Activated CD4-positive, alpha-beta T cell treated with anti-CD3 and anti-CD28 coated beads, Interleukin-2, amount 50 U/mL, for 48 hours (primary cell): ENCODE results near the gene ARL10.

ENCODE experiments used
- DNase-seq, 2 experiments: peaks; one replicate each; pipeline ENCODE4 v3.0.0-alpha.2; 2020

Gene ARL10

DNA sequence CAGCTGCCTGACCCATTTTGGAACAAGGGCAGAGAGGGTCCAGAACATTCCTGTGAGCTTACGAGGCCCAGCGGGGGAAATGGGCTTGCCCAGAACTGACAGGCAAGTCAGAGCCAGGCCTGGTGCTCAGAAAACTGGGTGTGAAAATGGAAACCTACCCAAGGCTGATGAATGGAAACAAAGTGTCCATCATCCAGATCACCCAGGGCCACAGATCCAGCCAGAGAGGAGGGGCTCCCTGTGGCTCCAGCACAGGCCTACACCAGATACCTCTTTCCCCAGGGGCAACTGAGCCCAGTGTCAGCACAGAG, 47.9 kb downstream of the ARL10 start:
- DNase-seq = no peak

DNA sequence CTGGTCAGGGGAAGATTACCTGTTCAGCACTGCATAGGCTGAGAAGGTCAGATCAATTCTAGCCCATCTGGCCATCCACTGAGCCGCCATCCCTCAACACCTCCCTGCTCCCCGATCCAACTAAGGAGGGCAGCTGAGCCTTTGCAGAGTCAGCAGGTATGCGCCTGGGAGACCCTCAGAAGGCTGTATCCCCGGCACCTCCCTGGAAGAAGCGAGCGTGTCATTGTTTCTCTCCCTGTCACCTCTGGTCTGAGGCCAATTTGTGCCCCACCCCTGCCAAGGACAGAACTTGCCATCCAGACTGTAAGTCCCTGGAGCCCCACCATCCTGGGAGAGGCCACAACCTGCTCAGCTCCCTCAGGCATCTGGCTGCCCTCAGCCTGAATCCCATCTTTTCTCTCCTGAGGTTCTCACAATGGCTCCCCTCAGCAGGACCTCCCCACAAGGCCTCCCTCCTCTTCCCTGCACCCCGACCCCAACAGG, 48.5 kb downstream of the ARL10 start:
- DNase-seq = no peak

DNA sequence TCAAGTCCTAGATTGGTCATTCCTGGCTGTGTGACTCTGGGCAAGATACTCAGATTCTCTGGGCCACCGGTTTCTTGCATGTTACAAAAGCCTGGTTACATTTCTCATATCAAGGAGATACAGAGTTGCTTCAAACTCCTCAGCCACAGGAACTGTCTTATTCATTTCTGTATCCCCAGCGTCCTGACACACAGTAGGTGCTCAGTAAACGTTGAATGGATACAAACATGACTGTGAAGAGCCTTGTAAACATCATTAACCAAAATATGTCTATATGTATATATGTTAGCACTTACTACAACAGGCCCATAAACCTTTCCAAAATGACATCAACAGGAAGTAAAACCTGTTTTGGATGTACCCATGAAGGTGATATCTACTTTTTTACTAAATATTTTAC, 49.4 kb downstream of the ARL10 start:
- no peak for DNase-seq

DNA sequence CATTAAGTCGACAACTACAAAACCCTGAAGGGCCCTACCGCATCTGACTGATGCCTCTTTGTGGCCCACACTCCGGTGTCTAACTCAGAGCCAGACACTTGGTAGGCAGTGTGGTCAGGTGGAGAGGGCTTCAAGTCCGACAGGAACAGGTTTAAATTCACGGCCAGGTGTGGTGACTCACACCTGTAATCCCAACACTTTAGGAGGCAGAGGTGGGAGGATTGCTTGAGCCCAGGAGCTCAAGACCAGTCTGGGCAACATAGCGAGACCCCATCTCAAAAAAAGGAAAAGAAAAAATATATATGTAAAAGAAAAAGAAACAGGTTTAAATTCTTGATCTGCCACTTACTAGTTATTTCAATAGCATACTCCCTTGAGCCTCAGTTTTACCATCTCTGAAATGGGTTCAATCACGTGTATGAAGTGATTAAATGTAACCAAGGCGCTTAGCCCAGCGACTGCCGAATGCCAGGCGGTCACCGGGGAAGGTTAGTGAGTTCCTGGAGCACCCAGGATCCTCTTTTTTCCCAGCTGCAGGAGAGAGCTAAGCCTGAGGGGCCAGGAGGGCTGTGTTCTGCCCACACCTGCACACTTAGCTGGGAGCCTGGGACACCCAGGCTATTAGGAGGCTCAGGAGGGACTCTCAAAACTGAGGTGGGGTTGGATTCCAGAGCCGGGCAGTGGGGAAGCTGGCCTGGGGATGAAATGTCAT, 50.1 kb downstream of the ARL10 start:
- peak in 1 of 2 experiments; percentile 8 for DNase-seq

DNA sequence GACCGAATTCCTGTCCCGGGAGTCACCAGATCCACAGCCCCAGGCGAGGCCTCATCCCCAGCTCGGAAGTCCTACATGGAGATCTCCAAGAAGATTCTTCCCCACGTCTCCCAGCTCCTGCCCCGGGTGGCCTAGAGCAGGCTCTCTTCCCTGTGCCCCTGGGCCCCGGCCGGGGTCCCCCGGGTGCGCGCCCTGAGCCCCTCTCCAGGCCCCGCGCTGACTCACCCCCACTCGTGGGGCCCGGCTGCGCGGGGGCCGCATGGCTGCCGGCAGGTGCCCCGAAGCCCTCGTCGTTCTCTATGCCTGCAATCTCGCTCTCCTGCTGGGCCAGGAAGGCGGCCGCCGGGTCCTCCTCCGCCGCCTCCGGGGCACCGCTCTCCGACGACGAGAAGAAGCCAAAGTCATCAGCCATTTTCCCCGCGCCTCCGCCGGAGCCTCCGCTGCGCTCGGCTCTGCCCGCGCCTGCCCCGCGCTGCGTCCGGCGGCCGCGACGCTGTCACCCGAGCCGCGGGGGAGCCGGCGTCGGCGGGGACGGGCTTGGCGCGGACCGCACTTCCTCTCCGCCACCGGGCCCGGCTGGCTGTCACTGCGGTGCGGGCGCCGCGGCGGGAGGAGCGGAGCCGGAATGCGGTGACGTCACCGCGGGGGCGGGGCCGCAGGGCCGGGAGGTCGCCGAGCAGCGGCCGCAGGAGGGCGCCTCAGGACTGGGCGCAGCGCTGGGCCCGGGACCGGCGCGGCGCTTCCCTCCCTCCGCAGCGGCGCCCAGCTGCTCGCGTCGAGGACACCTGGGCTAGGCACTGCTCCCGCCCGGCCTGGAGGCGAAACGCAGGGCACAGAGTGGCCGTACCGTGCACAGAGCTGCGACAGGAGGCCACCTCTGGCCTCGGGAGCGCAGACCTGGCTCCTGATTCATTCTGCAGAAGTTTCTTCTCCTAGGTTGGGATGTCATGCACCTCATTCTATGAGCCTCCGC, 51.0 kb downstream of the ARL10 start, which contains the start of gene CLTB:
Gene CLTB, minus strand, starts transcription at position 588 of the 973 bp plus-strand sequence. Its CDS starts 176 bp downstream, at position 412.
- DNase-seq = peak; percentile 90

DNA sequence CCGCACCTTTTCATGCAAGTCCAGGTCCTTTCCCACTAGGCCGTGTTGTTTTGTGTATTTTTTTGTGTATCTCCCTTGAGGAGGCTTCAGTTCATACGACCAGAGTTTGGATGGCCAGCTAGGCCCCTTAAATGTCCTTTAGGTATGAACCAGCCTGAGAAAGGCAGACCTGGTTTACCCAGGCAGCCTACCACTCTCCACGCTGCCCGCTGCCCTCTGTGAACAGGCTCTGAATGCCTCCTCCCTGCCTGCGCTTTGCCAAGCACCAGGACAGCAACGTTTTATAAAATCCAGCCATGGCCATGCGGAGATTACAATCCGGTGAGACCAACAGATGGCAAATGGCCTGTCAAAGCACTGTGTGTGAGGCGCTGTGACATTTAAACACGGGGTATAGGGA, 51.7 kb downstream of the ARL10 start:
- no peak for DNase-seq

DNA sequence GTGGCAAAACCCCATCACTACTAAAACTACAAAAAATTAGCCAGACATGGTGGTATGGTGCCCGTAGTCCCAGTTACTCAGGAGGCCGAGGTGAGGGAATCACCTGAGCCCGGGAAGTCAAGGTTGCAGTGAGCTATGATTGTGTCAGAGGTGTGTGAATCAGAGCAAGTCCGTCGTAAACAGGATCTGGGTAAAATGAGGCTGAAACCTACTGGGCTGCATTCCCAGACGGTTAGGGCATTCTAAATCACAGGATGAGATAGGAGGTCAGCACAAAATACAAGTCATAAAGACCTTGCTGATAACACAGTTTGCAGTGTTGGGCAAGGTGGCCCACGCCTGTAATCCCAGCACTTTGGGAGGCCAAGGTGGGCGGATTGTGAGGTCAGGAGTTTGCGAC, 53.0 kb downstream of the ARL10 start:
- DNase-seq = no peak

DNA sequence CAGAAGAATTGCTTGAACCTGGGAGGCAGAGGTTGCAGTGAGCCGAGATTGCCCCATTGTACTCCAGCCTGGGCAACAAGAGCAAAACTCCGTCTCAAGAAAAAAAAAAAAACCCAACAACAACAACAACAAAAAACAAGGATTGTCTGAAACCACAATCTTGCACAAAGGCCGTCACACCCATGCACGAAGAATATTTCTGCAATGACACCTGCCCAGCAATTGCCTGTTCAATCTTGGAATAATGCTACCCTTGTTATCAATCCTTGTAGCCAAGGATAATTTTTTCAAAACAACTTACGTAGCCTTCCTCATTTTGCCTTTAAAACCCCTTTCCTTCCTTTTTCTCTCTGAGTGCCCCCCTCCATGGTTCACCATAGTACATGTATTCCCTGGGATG, 54.8 kb downstream of the ARL10 start:
- DNase-seq = no peak

DNA sequence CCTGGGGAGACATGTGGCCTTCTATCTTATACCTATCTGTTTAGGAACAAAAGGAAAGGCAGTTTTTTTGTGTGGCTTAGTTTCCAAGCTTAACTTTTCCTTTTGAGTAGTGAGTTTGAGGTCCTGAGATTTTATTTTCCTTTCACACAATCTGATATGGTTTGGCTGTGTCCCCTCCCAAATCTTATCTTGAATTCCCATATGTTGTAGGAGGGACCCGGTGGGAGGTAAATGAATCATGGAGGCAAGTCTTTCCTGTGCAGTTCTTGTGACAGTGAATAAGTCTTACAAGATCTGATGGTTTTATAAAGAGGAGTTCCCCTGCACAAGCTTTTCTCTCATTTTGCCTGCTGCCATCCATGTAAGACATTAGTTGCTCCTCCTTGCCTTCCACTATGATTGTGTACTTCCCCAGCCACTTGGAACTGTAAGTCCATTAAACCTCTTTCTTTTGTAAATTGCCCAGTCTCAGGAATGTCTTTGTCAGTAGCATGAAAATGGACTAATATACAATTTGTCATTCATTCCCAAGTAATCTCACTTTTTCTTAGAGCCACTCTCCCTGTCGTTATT, 55.8 kb downstream of the ARL10 start:
- no peak for DNase-seq

DNA sequence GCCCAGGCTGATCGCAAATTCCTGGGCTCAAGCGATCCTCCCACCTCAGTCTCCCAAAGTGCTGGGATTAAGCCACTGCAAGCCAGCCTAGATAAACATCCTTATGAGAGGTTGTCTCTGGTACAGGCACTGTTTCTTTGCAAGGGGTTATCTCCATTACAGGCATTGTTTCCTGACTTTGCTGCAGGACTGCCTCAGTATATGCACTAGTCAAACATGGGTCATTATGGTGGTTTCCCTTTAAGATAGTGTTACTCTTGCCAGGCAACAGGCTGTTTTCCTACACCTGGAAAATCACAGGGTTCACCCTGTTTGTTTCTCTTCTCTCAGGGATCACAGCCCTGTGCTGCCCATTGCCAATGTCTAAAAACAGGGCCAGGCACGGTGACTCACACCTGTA, 58.9 kb downstream of the ARL10 start:
- no peak for DNase-seq

DNA sequence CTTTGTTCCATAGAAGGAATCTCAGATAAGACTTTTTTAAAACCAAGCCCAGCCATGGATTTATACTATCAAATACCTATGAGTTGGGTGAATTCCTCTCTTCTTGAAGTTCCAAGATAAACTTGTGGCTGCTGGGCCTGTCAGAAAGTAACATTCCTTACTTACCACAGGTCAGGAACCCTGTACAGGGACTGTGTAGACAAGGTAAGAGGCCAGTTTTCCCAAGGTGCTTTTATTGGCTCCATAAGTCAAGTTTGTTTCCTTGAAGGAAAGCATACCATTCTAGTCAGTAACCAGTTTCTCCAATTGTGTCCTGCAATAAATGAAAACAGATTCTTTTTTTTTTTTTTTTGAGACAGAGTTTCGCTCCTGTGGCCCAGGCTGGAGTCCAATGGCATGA, 59.9 kb downstream of the ARL10 start:
- DNase-seq = no peak

DNA sequence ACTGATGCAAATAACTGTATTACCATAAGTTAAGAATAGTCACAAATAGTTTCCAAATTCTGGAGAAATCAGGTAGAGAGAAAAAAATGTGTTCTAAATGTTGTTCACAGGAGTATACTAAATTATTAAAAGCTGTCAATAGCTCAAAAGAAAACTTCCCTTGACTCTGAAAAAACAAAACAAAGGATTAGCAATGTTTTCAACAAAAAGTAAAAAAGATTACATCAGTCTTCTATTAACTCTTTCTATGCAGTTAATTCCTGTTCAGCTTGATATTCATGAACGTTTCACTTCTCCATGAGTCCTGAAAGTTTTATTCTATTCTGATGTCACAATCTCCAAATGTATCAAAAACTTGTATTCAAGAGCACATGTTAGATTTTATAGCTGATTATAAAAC, 60.5 kb downstream of the ARL10 start:
- DNase-seq = no peak

DNA sequence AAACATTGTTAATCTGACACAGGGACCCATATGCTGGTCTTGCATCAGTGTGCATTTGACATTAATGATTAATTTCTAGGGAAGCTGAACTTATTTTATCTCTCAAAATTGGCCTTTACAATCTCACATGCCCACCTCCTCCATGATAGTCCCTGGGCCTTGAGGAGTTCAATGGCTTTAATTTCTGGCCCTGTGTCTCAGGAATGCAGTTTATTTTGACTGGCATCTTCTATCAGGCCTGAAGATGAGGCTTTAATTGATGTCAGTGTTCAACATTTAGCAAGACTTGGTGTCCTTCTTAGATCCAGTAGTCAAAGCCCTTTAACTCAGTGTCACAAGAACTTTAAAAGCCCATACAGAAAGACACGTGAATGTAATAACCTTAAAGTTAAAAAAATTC, 61.6 kb downstream of the ARL10 start:
- no peak for DNase-seq

DNA sequence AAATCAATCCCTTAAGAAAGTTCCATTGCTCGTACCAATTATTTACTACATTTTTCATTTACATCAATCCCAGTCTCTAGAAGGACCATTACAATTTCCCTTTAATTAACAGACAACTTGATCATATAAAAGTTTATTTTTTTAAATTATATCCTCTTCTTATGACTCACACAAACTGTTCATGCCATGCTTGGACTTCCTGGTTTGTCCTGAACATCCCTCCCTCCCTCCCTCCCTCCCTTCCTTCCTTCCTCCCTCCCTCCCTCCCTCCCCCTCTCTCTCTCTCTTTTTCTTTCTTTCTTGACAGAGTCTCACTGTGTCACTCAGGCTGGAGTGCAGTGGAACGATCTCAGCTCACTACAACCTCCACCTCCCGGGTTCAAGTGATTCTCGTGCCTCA, 62.7 kb downstream of the ARL10 start:
- DNase-seq = no peak

DNA sequence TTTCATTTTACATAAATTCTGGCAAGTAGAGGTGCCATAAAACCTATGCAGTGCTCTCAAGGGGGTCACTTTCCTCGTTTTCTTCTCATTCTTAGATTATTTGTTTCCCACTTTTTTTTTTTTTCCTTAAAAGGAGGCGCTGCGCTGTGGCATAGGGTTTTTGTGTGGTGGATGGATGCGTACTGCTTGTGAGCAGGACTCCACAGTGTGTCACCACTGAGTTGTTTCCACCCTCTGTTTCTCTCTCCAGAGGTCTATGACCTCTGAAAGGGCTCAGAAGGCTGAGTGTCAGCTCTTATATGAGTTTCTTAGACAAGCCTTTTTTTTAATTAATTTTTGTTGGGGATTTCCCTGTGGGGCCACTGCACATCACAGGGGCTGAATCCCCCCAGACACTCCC, 64.7 kb downstream of the ARL10 start:
- no peak for DNase-seq
